Vagina (tissue), 2 donors: ENCODE measurements around the gene TACC3. TPM values are rescaled to one million over a fixed set of nuclear protein-coding genes. Genes with fewer than 3 reads are reported as not detected.

Source experiments
- DNase-seq, 2 donors: peaks; one replicate each; pipeline ENCODE4 v3.0.0-alpha.2; 2017; ENCODE audit errors: extremely low spot score in 2 of 2
- H3K27ac ChIP-seq: fragments of 200-600 bp; sonication (generic); one replicate; pipeline ENCODE4 v1.5.1; 2019
- H3K27me3 ChIP-seq: fragments of 200-600 bp; sonication (generic); one replicate; pipeline ENCODE4 v1.5.1; 2019
- H3K36me3 ChIP-seq, 2 donors: fragments of 200-600 bp; sonication (generic); one replicate each; pipeline ENCODE4 v1.5.1; 2017 to 2019
- H3K4me1 ChIP-seq: fragments of 200-600 bp; sonication (generic); one replicate; pipeline ENCODE4 v1.5.1; 2019
- H3K4me3 ChIP-seq, 2 donors: fragments of 200-600 bp; sonication (generic); 1 replicate in 1 of 2; 2 replicates in 1 of 2; pipeline ENCODE4 v1.5.1; 2016 to 2019
- H3K9me3 ChIP-seq: fragments of 200-600 bp; sonication (generic); one replicate; pipeline ENCODE4 v1.5.1; 2019
- POLR2A ChIP-seq, 2 donors: fragments of 450-650 bp; IDR thresholded peaks; one replicate each; pipeline ENCODE4 v1.6.1; 2017; ENCODE audit warnings: antibody characterized with exemption in 2 of 2, mild to moderate bottlenecking in 2 of 2, moderate library complexity in 2 of 2
- POLR2AphosphoS5 ChIP-seq, 2 donors: sonication (generic); formaldehyde crosslinking; IDR thresholded peaks; one replicate each; pipeline ENCODE4 v1.9.0; 2017; ENCODE audit warnings: antibody characterized with exemption in 2 of 2, mild to moderate bottlenecking in 2 of 2, low read depth in 1 of 2; ENCODE audit not compliant: insufficient read depth in 1 of 2
- intact Hi-C: fragments of 100-400 bp; cut with DNase I; formaldehyde crosslinking; loops from one replicate; pipeline ENCODE4 v1.15.1; 2023
- total RNA-seq: library from RNA; depleted of rRNA; stranded (reverse); fragments of >200 nt; gene quantifications from one replicate; pipeline ENCODE4 v1.2.3, GENCODE V29; 2016
- TF ChIP-seq, protein P1 (sequence below), 3 experiments: fragments of 450-650 bp in 2 of 3; fragments of 200-600 bp in 1 of 3; sonication (generic) in 1 of 3; IDR thresholded peaks; one replicate each; pipeline ENCODE4 v1.5.1; 2017 to 2019; ENCODE audit warnings: antibody characterized with exemption in 3 of 3, mild to moderate bottlenecking in 2 of 3, moderate library complexity in 2 of 3

TACC3 gene
- total RNA-seq, 1 donor from 2014 or later = 16.0 TPM

DNA sequence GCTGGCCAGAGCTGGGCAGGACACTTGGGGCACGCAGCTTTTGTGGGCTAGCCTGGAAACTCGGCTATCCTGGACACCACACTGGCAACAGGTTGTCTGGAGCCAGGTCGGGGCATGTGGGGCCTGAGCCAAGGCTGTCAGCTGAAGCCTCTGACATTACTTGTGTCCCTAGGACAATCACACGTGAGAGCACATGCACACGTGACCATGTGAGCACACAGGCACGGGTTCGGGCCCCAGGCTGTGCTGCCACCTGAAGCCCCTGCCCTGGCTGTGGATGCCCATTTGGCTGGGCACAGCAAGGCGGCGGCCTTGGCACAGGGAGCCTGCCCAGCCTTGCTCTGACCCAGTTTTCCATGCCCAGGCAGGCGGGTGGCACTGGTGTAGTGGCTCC, 63.1 kb downstream of the TACC3 start:
- Histone ChIP-seq H3K27me3 (no peaks in the 10 kb centered on the region), H3K36me3 (no peaks in the 10 kb centered on the region), H3K4me3 (no peak overlapping the region), H3K4me1 (peaks cover 55% of the 10 kb centered on the region), H3K9me3 (no peaks in the 10 kb centered on the region), H3K27ac (peak overlapping the region; percentile 68)
- no peak for DNase-seq
- intact Hi-C loops = no loop called here
- TF ChIP-seq POLR2AphosphoS5 (IDR thresholded peaks at IDR 0.05; ENCODE audit: insufficient read depth in 1 of 2, low read depth in 1 of 2) (no peak), POLR2A (IDR thresholded peaks at IDR 0.05) (no peak)
- TF ChIP-seq, protein P1, sequence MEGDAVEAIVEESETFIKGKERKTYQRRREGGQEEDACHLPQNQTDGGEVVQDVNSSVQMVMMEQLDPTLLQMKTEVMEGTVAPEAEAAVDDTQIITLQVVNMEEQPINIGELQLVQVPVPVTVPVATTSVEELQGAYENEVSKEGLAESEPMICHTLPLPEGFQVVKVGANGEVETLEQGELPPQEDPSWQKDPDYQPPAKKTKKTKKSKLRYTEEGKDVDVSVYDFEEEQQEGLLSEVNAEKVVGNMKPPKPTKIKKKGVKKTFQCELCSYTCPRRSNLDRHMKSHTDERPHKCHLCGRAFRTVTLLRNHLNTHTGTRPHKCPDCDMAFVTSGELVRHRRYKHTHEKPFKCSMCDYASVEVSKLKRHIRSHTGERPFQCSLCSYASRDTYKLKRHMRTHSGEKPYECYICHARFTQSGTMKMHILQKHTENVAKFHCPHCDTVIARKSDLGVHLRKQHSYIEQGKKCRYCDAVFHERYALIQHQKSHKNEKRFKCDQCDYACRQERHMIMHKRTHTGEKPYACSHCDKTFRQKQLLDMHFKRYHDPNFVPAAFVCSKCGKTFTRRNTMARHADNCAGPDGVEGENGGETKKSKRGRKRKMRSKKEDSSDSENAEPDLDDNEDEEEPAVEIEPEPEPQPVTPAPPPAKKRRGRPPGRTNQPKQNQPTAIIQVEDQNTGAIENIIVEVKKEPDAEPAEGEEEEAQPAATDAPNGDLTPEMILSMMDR (IDR thresholded peaks at IDR 0.05) = no peak

DNA sequence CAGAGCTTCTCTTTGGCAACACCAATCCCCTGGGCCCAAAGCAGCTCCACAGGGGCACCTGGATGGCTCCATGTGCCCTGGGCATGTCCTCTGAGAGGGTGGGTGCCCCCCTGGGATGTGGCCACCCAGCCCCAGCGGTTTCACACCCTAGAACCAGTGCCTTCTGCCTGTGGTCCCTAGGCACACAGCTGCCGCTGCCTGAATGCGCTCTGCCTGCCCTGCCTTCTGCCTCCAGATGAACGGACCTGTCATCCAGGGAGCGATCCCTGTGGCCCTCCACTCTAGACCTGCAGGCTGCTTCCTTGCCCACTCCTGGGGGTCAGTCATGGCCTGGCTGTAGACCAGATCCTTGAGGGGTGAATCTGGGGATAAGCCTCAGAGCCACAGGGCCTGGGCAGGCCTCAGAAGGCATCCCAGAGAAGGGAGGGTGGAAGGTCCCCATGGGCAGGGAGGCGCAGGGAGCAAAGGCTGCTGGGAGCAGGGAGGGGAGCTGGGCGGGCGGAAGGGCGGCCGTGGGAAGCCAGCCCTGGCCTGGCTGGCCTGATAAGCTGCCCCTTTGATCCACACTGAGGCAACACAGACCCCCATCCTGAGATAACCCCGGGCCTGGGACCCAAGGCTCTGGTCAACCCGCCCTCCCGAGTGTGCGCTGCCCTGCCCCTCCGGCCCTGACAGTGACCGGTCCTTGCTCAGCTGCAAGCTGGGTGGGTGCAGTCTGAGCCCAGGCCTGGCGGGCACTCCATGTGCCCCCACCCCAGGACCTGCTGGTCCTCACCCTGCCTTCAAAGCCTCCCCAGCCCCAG, 63.7 kb downstream of the TACC3 start:
- intact Hi-C loops = no loop called here
- H3K27me3 ChIP-seq = no peaks in the 10 kb centered on the region
- no peaks in the 10 kb centered on the region for H3K36me3 ChIP-seq
- TF ChIP-seq, protein P1 (IDR thresholded peaks at IDR 0.05) = no peak
- TF ChIP-seq POLR2AphosphoS5 (IDR thresholded peaks at IDR 0.05; ENCODE audit: insufficient read depth in 1 of 2, low read depth in 1 of 2) = no peak
- no peak for TF ChIP-seq POLR2A (IDR thresholded peaks at IDR 0.05)
- DNase-seq = no peak
- H3K4me3 ChIP-seq = no peak overlapping the region
- peak overlapping the region; percentile 68 for H3K27ac ChIP-seq
- no peaks in the 10 kb centered on the region for H3K9me3 ChIP-seq
- H3K4me1 ChIP-seq = peaks cover 55% of the 10 kb centered on the region

DNA sequence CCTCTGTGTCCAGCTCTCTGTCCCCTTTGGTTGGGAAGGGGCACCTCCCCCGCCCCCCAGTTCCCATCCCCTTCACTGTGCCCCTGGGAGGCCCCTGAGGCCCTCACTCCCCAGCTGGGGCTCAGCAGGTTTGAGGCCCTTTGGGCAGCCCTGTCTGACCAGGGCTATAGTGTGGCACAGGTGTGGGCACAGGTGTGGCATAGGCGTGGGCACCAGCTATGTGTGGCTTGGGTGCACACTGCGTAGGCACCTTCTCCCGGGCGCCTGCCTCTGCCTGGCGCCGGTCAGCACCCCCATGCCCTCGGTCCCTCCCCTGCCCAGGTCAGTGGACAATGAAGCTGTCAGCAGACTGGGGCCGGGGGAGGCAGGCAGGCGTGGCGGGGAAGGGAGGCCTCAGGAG, 64.3 kb downstream of the TACC3 start:
- Histone ChIP-seq H3K4me1 (peaks cover 55% of the 10 kb centered on the region), H3K27ac (peak overlapping the region; percentile 68), H3K27me3 (no peaks in the 10 kb centered on the region), H3K36me3 (no peaks in the 10 kb centered on the region), H3K9me3 (no peaks in the 10 kb centered on the region), H3K4me3 (no peak overlapping the region)
- intact Hi-C loops = no loop called here
- TF ChIP-seq POLR2A (IDR thresholded peaks at IDR 0.05) (no peak), POLR2AphosphoS5 (IDR thresholded peaks at IDR 0.05; ENCODE audit: insufficient read depth in 1 of 2, low read depth in 1 of 2) (no peak)
- TF ChIP-seq, protein P1 (IDR thresholded peaks at IDR 0.05) = no peak
- DNase-seq = no peak

DNA sequence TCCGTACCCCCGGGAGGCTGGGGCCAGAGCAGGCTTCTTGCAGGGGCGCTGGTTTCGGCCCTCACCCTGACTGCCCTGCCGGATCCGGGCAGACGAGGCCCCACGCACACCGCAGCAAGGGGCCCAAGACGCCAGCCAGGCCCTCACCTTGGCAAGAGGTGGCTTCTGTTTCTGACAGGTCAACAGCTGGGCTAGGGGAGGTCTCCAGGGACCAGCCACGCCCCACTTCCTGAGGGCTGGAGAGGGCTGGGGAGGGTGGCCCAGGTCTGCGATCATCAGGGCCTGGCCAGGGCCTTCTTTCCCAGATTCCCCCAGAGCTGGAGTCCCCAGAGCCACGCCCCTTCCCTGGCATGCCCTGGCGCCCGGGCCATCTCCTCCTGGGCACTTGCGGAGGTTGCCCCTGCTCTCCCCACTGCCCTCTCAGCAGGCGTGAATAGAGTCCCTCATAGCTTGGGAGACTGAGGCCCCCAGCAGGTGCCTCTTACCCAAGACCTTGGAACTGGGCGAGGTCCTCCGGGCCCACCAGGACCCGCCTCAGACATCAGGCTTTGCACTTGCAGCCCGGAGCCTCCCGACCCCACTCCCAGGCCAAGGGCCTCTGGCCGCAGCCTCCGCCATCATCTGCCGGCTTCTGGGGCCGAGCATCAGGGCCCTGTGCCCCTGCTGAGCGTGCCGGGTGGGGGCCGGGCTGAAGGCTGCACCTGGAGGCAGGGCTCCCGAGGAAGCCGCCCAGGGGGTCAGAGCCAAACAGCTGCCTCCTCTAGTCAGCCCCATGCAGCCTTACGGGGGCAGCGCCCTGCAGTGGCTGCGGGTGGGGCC, 65.4 kb downstream of the TACC3 start:
- no peaks in the 10 kb centered on the region for H3K27me3 ChIP-seq
- TF ChIP-seq POLR2A (IDR thresholded peaks at IDR 0.05) (no peak), POLR2AphosphoS5 (IDR thresholded peaks at IDR 0.05; ENCODE audit: insufficient read depth in 1 of 2, low read depth in 1 of 2) (no peak)
- TF ChIP-seq, protein P1 (IDR thresholded peaks at IDR 0.05) = no peak
- intact Hi-C loops = no loop called here
- no peak for DNase-seq
- no peak overlapping the region for H3K4me3 ChIP-seq
- H3K27ac ChIP-seq = no peak overlapping the region
- no peaks in the 10 kb centered on the region for H3K9me3 ChIP-seq
- peaks cover 55% of the 10 kb centered on the region for H3K4me1 ChIP-seq
- no peaks in the 10 kb centered on the region for H3K36me3 ChIP-seq
